GM18520 (cell line): Measurements from ENCODE around the gene KCNH3.
"Not testable (repeated sequence)": the region's sequence is repeated elsewhere in the genome, so short reads cannot be mapped to it uniquely, and the experiment has no call there.

ENCODE experiments used
- ATAC-seq: cut with Tn5 transposase; IDR thresholded peaks from one replicate; pipeline ENCODE4 v1.9.1; 2021; ENCODE audit not compliant: unreplicated experiment

Gene KCNH3, protein sequence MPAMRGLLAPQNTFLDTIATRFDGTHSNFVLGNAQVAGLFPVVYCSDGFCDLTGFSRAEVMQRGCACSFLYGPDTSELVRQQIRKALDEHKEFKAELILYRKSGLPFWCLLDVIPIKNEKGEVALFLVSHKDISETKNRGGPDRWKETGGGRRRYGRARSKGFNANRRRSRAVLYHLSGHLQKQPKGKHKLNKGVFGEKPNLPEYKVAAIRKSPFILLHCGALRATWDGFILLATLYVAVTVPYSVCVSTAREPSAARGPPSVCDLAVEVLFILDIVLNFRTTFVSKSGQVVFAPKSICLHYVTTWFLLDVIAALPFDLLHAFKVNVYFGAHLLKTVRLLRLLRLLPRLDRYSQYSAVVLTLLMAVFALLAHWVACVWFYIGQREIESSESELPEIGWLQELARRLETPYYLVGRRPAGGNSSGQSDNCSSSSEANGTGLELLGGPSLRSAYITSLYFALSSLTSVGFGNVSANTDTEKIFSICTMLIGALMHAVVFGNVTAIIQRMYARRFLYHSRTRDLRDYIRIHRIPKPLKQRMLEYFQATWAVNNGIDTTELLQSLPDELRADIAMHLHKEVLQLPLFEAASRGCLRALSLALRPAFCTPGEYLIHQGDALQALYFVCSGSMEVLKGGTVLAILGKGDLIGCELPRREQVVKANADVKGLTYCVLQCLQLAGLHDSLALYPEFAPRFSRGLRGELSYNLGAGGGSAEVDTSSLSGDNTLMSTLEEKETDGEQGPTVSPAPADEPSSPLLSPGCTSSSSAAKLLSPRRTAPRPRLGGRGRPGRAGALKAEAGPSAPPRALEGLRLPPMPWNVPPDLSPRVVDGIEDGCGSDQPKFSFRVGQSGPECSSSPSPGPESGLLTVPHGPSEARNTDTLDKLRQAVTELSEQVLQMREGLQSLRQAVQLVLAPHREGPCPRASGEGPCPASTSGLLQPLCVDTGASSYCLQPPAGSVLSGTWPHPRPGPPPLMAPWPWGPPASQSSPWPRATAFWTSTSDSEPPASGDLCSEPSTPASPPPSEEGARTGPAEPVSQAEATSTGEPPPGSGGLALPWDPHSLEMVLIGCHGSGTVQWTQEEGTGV

DNA sequence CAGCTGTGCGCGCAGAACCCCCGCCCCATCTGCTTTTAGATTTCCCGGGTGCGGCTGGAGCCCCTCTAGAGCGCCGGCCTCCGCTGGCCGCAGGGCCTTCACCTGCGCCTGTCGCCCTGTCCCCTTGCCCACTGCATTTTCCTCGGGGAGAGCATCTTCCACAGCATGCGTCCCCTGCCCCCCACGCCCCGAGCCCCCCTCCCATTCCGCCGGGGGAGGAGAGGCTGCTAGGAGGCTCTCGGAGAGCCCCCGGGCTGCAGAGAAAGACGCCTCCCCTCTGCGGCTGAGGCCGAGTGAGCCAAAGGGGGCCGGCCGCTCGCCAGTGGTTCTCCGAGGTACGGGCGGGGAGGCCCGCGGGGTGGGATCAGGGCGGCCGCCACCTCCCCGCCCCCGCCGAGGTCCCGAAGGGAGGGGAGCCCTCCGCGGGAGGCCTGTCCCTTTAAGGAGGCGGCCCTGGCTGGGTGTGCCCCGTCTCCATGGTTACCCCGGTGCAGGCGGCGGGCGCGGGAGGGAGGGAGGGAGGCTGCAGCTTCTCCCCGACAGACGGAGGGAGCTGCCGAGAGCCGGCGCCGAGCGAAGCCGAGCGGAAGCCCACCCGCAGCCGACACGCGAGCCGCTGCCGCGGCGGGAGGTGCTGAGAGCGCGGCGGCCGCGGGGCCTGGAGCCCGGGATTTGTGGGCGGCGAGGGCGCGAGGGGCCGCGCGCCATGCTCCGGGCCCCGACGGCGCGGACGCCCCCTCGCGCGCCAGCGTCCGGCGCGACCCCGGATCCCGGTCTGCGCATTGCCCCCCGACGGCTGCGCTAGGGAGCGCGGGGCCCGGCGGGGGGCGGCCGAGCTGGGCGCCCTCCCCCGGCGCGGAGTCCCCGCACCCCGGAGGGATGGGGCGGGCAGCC is at the start of gene KCNH3:
Gene KCNH3, plus strand, starts transcription at position 521 of the 894 bp plus-strand sequence. CDS start 387 bp downstream, outside the sequence.
- ATAC-seq: peak; percentile 49

DNA sequence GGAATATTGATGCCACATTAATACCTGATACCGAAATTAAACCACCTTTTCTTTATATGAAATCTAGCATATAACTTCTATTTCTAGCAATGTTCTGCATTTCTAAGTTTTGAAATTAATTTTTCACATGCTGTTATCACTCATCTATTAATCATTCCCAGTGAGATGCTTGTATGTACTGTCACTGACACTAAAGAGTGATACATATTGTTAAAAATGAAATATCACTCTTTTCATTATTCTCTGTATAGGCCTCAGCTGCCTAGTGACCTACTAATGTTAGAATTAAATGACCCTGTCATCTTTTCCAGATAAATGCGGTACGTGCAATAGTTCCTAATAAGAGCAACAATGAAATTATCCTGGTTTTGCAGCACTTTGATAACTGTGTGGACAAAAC is 49.7 kb upstream of the KCNH3 start:
- ATAC-seq: no peak

DNA sequence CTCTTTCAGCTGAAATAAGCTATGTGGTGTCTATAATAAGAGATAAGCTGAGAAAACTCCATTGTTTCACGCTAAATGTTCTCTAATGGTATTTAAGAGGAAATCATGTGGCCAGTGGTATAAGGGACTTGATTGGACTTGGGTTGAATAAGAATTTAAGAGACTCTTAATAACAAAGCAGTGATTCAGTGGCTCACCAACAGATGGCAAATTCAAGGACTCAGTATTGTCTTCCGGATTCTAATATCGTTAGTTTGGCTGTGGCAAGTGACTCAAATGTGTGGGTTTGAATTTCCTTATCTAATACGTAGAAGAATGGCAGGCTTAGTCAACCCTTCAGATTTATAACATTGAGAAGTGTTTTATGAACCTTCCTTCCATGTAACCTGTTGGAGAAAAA is 49.1 kb upstream of the KCNH3 start:
- ATAC-seq: no peak

DNA sequence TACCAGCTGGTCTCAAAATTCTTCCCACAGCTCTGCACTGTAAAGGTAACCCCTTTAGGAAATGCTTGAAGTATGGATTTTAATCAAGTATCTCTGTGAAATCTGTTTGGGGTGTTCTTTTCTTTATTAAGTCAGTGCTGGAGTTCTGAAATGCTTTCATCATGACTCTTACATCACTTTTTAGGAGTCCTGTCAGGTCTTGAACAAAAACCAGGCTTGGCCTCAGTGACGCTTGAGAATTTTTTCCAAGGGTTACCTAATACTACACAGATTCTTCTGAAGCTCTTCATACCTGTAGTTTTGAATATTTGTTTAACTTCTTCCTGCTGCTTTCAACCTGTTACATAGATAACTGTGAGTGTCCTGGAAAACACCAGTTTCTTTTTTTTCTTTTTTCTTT is 47.0 kb upstream of the KCNH3 start:
- no peak for ATAC-seq

DNA sequence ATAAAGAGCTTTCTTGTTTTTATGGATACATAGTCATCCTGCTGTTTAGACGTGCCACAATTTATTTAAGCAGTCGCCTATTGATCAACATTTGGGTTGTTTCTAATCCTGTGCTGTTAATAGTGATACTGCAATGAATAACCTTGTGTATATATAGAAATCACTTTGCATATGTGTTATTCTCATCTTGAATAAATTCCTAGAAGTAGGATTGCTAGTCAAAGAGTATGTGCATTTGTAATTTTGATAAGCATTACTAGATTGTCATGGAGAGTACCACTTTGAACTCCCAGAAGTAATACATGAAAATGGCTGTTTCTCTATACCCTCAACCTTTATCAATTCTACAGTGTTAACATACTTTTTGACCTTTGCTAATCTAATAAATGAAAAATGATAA is 44.9 kb upstream of the KCNH3 start:
- ATAC-seq: no peak

DNA sequence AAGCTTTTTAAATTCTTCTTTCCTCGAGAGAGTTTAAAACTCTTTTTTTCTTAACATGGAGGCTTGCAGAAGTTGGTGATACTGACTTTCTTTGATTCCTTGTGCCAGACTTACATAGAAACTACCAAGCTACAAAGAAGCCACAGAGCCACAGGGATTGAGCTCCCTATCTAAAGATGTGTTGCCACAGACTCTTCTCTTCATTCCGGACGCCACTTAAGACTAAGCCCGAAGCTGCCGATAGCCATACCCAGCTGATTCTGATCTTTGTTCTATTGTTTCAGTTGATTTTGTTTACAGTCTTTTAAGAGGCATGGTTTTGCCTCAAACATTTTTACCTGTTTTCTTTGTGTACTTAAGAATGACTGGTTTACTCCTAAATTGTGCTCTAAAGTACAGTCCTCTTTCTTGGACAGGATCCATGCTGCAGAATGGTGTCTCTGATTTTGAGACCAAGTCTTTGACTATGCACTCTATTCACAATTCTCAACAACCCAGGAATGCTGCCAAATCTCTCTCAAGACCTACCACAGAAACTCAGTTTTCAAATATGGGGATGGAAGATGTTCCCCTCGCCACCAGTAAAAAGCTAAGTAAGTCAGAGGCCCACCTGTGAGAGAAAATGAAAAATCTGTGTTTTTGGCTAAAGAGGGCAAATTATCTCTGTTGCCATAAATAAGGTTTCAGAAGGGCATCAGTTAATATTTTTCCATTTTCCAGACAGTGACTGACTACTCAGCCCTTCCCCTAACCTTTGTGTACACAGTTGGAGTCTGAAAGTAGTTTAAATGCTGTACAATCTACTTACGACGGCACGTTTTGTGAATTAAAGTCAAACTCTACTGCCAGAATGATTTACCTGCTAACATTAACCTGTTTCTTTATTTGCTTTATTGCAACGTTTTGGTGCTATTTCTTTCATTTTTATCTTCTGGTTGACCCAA is 42.1 kb upstream of the KCNH3 start:
- no peak for ATAC-seq

DNA sequence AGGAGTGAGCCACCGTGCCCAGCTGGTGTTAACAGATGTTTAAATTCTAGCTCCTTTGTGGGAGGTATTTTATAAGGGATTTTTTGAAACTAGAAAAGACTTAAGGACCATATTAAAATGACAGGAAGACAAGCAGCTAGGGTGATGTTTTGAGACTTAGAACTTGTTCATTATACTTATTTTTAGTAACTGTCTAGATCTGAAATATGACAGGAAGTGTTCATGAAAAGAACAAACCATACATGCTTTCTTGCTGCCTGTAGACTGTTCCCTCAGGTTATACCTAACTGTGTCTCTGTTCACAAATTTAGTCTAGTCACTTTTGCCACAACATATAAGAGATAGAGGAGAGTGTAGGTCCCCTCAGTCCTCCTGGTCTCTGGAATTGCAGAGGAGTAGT is 36.9 kb upstream of the KCNH3 start:
- no peak for ATAC-seq

DNA sequence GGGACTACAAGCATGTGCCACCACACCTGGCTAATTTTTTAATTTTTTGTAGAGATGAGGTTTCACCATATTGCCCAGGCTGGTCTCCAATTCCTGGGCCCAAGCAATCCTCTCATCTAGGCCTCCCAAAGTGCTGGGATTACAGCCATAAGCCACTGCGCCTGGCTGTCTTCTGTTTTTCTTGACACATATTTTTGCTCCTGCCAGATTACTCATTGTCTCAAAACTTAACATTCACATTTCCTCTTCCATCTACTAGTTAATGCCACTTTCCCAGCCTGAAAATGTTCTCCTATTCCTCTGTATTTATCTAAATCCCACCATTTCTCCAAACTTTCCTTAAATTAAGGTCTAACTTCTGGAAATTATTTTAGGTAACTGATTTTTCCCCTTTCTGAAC is 36.2 kb upstream of the KCNH3 start:
- ATAC-seq: no peak

DNA sequence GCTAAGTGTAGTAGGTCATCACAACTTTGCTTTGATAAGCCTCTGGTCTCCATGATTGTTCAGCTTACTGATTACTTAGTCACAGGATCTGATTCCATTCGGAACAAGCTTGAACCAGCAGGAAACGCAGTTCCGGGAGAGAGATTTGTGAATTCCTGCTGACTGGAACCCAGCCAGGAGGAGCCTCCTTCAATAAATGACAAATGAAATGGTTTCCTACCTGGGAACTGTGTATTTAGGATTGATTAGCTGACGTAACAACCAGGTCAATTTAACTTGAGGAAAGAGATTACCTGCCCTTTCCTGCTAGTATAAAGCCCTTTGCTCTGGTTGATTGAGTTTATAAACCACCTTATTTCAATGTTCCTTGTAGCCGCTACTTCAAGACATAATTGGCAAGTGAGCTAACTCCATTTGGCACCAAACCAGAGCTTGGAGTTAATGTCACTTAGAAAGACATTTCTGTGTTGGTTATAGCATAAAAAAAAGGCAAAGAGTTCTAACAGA is 35.1 kb upstream of the KCNH3 start:
- ATAC-seq: no peak

DNA sequence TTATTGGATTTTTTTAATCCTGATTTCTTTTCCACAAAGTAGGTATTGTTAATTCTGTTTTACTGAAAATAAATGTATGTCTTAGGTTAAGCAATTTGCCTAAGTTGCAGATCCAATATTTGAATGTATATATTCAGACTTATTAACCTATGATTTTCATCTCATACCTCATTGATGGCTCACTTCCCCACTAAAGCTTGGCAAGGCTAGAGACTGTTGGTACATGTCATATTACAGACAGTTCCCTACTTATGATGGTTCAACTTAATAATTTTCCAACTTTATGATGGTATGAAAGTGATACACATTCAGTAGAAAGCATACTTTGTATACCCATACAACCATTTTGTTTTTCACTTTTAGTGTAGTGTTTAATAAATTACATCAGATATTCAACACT is 33.2 kb upstream of the KCNH3 start:
- no peak for ATAC-seq

DNA sequence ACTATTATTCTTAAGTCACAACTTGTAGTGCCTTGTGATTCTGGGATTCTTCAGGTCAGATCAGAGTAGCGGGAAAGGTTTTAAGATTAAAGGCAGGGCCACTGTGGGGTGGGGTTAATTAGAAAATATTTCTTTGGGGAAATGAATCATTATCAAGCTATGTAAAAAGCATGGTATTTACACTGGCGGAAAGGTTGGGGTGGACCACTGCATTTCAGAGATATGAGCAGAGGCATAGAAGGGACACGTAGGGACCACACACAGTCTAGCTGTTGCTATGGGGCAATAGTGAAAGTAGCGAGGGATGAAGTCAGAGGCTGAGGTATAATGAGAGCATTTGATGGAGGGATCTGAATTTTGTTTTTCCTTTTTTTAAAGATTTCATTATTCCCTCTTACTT is 31.7 kb upstream of the KCNH3 start:
- ATAC-seq: no peak

DNA sequence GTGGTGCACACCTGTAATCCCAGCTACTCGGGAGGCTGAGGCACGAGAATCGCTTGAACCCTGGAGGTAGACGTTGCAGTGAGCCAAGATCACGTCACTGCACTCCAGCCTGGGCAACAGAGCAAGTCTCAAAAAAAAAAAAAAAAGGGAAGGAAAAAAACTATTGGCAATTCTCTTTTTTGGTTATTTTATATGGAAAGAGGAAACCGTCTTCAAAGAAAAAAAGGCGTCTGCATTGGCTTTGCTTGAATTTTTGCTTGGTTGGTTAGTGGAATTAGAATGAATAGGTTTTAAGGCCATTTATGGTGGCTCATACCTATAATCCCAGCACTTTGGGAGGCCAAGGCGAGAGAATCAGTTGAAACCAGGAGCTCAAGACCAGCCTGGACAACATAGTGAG is 29.1 kb upstream of the KCNH3 start:
- ATAC-seq: not testable (repeated sequence)

DNA sequence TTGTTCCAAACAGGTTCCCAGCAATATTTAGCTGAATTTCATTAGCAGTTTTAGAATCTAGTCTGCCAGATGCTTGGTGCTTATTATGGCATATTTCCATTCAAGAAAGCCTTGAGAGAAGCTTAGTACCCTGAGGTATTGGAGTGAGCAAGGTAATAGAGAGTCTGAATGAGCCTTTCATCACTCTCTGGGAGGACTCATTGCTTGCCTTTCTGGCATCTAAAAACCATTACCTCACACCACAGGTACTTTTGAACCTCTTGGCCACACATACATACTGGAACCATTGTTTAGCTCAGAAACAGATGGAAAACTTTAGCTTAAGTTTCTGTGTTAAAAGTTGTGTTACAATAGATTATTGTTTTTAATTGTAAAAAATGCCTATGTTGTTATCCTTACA is 27.4 kb upstream of the KCNH3 start:
- no peak for ATAC-seq

DNA sequence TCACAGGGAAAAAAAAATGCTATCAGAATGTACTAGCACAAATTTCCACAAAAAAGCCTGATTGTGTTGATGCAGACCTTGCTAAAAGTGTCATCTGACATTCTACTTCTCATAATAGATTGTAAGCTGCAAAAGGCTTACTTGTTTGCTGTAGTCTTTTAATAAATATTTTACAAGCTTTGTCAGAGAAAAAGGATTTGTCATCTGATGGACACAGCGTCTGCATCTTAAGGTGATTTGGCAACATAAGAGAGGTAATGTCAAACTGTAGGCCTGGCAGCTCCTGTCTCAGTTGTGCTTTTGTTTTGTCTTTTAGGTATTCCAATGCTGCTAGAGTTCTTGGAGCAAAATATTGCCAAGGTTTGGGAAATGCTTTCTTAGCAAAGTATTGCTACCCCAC is 26.3 kb upstream of the KCNH3 start:
- no peak for ATAC-seq

DNA sequence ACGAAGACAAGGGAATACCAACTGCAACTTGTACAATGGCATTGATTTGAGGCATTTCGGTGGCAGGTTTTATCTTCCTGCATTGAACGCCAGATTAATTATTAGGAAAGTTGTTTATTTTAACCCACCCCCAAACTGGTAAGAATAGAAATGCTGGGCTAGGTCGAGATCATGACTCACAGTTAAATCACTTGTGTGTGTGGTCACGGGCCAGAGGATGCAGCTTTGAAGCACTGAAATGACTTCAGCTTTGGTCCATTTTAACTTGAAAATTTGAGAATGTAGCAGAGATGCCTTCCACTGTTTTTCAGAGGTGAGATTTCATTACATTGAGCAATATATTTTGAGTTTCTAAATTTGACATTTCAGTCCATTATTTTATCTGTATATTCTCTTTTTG is 23.6 kb upstream of the KCNH3 start:
- ATAC-seq: no peak

DNA sequence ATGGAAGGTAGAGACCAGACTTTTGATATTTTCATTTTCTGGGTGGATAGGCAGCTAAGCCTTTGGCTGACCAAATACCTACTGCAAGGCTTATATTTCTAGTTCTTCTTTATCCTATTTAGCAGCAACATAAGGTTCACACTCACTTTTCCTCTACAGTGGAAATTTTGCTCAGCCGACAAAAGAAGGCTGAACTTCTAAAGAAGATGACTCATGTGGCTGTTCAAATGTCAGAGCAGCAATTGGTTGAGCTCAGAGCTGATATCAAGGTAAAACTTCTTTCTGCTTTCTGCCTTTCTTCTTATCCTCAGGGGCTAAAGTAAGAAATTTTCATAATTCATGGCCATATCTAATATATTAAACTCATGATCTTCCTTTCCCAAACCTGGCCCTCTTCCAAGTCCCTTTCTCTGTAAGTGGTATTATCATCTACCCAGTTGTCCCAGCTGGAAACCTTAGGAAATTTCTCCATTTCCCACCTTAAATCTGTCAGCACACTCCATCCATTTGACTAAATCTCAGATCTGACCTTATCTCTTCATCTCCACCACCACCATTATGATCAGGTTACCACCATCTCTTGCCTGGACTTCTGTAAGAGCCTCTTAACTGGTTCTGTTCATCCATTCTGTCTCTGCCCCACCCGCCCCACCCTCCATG is 19.8 kb upstream of the KCNH3 start:
- ATAC-seq: no peak

DNA sequence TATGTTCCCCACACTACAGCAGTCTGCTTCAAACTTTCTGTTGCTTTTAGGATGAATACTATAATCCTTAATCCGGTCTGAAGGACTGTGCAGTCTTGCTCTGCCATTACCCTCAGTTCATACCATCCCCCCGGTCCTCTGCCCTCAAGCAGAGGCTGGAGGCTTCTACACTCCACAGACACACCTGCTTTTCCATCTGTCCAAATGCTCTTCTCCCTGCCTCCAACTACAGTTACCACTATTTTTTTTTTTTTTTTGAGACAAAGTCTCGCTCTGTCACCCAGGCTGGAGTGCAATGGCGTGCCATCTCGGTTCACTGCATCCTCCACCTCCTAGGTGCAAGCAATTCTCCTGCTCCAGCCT is 19.3 kb upstream of the KCNH3 start:
- ATAC-seq: no peak

DNA sequence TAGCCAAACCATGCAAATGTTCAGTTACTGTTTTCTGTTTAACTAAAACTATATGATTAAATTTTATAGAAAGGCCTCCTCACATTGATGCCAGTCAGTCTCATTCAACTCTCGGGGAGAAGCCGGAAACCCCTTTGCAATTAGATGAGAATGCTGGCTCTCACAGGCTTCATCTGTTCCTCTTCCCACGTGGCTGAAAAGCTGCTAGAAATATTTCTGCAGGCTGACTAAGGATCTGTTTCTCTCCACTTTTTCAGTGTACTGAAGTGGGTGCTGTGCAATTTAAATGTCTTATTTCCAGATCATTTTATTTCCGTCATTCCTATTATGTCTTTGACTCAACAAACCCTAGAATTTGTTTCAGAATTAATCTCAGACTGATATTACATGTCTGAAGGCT is 17.4 kb upstream of the KCNH3 start:
- ATAC-seq: no peak
